ENCODE measurements around the gene RINL. TPM values are rescaled to one million over a fixed set of nuclear protein-coding genes. Genes with fewer than 3 reads are reported as not detected.

Gene RINL
- 1 to 10 TPM; 6.3 to 8.4 (median 6.5) TPM for polyA plus RNA-seq (ENCODE audit: insufficient read length in 3 of 3)

- no peak for DNase-seq (ENCODE audit: low read depth in 3 of 3, low spot score in 2 of 3)
Observed at GRCh38 chr19:38877781-38878574, at the start of gene RINL. RINL (minus strand) TSS chr19:38878275; CDS start chr19:38876742, 1,533 bp downstream.

- no peak for DNase-seq (ENCODE audit: low read depth in 3 of 3, low spot score in 2 of 3)
Observed at GRCh38 chr19:38924388-38924787, 46.3 kb upstream of the RINL start.

GRCh38 chr19:38922482-38922881, 44.4 kb upstream of the RINL start:
- no peak for DNase-seq (ENCODE audit: low read depth in 3 of 3, low spot score in 2 of 3)

GRCh38 chr19:38921420-38922274, 43.6 kb upstream of the RINL start:
- no peak for DNase-seq (ENCODE audit: low read depth in 3 of 3, low spot score in 2 of 3)

GRCh38 chr19:38920602-38921419, 42.7 kb upstream of the RINL start:
- no peak for DNase-seq (ENCODE audit: low read depth in 3 of 3, low spot score in 2 of 3)

GRCh38 chr19:38919837-38920601, 41.9 kb upstream of the RINL start:
- no peak for DNase-seq (ENCODE audit: low read depth in 3 of 3, low spot score in 2 of 3)

GRCh38 chr19:38918526-38918925, 40.5 kb upstream of the RINL start:
- no peak for DNase-seq (ENCODE audit: low read depth in 3 of 3, low spot score in 2 of 3)

- no peak for DNase-seq (ENCODE audit: low read depth in 3 of 3, low spot score in 2 of 3)
Observed at GRCh38 chr19:38917921-38918491, 39.9 kb upstream of the RINL start.

- DNase-seq (ENCODE audit: low read depth in 3 of 3, low spot score in 2 of 3) = no peak
Observed at GRCh38 chr19:38917516-38917915, 39.4 kb upstream of the RINL start.

- no peak for DNase-seq (ENCODE audit: low read depth in 3 of 3, low spot score in 2 of 3)
Observed at GRCh38 chr19:38915329-38916321, 37.5 kb upstream of the RINL start.

- DNase-seq (ENCODE audit: low read depth in 3 of 3, low spot score in 2 of 3) = no peak
Observed at GRCh38 chr19:38913958-38914357, 35.9 kb upstream of the RINL start.

GRCh38 chr19:38912600-38913514, 34.8 kb upstream of the RINL start:
- DNase-seq (ENCODE audit: low read depth in 3 of 3, low spot score in 2 of 3) = no peak

- no peak for DNase-seq (ENCODE audit: low read depth in 3 of 3, low spot score in 2 of 3)
Observed at GRCh38 chr19:38911388-38912001, 33.4 kb upstream of the RINL start.

GRCh38 chr19:38910488-38910887, 32.4 kb upstream of the RINL start:
- DNase-seq (ENCODE audit: low read depth in 3 of 3, low spot score in 2 of 3) = no peak

GRCh38 chr19:38908911-38909310, 30.8 kb upstream of the RINL start:
- DNase-seq (ENCODE audit: low read depth in 3 of 3, low spot score in 2 of 3) = no peak

GRCh38 chr19:38907670-38908069, 29.6 kb upstream of the RINL start:
- no peak for DNase-seq (ENCODE audit: low read depth in 3 of 3, low spot score in 2 of 3)

- no peak for DNase-seq (ENCODE audit: low read depth in 3 of 3, low spot score in 2 of 3)
Observed at GRCh38 chr19:38907227-38907626, 29.2 kb upstream of the RINL start.

All from right renal cortex interstitium (tissue), 3 donors.